Measurements from ENCODE around the gene PIGL. TPM values are rescaled to one million over a fixed set of nuclear protein-coding genes. Genes with fewer than 3 reads are reported as not detected.
"Not testable (repeated sequence)": the region's sequence is repeated elsewhere in the genome, so short reads cannot be mapped to it uniquely, and the experiment has no call there.

Gene PIGL
- total and polyA plus RNA-seq, 10 donors, result 14.5 to 81.9 (median 59.6) TPM

DNA sequence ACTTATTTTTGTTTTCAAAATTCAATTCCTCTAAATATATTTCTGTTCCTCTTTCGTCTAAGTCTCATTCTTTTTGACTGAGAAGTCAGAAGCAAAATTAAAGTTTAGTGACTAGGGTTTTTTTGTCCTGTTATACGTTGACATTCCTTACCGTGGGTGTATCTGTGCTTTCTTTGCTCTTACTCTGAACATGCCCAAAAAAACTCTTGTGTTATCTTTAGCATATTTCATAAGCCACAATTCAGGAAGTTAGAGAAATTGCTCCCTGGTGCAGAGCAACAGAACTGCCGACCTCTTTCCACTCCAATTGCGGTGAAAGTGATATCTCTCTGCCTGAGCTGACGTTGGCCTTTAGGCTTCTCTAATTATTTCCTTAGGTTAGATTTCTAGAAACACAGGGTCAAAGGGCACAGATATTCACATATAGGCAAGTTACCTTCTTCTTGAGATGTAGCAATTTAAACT, 70.6 kb downstream of the PIGL start:
- no peaks in the 10 kb centered on the region for H3K9me3 ChIP-seq
- 9 to 17% (median 10%) methylated on average over 6 of the region's 6 CpGs for WGBS, 5 donors
- H3K4me3 ChIP-seq, result peak overlapping the region in 2 of 8 donors; percentile 16 to 52
- peaks cover 0 to 11% (median 0%) of the 10 kb centered on the region in 6 donors for H3K36me3 ChIP-seq
- no peaks in the 10 kb centered on the region for H3K27me3 ChIP-seq (replicated peaks in 1 of 7)
- no peak for DNase-seq
- H3K4me1 ChIP-seq, result peaks cover 37 to 77% (median 56%) of the 10 kb centered on the region in 6 donors
- peak in 1 of 3 donors; percentile 66 for TF ChIP-seq POLR2AphosphoS5 (IDR thresholded peaks at IDR 0.05)
- TF ChIP-seq, protein P1, sequence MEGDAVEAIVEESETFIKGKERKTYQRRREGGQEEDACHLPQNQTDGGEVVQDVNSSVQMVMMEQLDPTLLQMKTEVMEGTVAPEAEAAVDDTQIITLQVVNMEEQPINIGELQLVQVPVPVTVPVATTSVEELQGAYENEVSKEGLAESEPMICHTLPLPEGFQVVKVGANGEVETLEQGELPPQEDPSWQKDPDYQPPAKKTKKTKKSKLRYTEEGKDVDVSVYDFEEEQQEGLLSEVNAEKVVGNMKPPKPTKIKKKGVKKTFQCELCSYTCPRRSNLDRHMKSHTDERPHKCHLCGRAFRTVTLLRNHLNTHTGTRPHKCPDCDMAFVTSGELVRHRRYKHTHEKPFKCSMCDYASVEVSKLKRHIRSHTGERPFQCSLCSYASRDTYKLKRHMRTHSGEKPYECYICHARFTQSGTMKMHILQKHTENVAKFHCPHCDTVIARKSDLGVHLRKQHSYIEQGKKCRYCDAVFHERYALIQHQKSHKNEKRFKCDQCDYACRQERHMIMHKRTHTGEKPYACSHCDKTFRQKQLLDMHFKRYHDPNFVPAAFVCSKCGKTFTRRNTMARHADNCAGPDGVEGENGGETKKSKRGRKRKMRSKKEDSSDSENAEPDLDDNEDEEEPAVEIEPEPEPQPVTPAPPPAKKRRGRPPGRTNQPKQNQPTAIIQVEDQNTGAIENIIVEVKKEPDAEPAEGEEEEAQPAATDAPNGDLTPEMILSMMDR (IDR thresholded peaks at IDR 0.05 in 8 of 11, conservative IDR thresholded peaks at IDR 0.05 in 3 of 11), result peak in 2 of 11 experiments; percentile 8 to 27
- no peak for TF ChIP-seq POLR2A (IDR thresholded peaks at IDR 0.05)
- peak overlapping the region; percentile 75 to 94 (median 90) for H3K27ac ChIP-seq
- intact Hi-C loops (cut with DNase I; ENCODE audit: low total_unique reads), result no loop called here

DNA sequence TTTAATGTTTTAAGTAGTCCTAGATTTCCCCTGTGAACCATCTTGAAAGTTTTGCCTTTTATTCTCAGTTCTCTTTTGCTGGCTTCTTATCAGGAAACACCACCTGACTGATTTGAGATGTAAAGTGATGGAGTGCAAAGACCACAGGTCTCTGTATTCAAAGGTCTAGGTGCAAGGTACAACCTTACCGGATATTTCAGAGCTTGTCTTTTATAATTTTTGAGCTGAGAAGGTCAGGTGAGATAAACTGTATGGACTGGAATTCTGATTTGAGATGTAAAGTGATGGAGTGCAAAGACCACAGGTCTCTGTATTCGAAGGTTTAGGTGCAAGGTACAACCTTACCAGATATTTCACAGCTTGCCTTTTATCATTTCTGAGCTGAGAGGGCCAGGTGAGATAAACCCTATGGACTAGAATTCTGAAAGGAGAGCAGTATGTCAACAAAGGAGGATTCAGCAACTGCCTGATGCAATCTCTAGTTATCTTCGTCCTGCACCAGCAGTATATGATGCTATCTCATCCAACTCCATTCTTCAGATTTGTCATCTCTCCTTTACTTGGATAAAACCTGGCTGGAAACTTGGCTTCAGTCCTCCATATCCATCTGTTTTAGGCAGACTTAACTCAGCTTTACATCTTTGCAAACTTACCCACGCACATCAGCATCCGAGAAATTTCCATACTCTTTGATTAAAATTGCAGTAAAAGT, 72.0 kb downstream of the PIGL start:
- 80 to 87% (median 84%) methylated on average over 5 of the region's 5 CpGs for WGBS, 5 donors

DNA sequence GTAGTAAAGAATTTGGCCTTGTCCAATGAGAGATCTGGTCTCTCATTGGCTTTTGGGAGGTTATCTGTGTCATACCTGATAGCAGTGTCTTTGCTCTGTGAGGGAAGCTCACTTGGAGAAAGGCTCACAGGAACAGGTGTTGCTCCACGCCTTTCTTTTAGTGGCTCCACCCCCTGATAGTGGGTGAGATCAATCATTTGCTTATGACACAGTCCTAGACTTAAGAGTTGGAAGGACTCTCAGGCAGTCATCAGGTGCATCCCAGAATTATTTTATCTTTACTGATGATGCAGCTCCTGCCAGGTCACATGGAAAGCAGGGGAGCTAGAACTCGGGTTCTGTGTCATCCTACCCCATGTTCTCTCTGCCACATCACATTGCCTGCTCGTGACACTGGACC, 76.9 kb downstream of the PIGL start:
- no peak overlapping the region for H3K4me3 ChIP-seq
- no peak overlapping the region for H3K27ac ChIP-seq
- H3K27me3 ChIP-seq (replicated peaks in 1 of 7), result no peaks in the 10 kb centered on the region
- no peak for TF ChIP-seq POLR2AphosphoS5 (IDR thresholded peaks at IDR 0.05)
- TF ChIP-seq, protein P1 (IDR thresholded peaks at IDR 0.05 in 8 of 11, conservative IDR thresholded peaks at IDR 0.05 in 3 of 11), result no peak
- DNase-seq, result no peak
- H3K4me1 ChIP-seq, result peaks cover 0 to 20% (median 12%) of the 10 kb centered on the region in 6 donors
- whole genome bisulfite sequencing, 5 donors, result 90 to 96% (median 92%) methylated on average over 3 of the region's 3 CpGs
- H3K36me3 ChIP-seq, result no peaks in the 10 kb centered on the region
- H3K9me3 ChIP-seq, result no peaks in the 10 kb centered on the region
- intact Hi-C loops (cut with DNase I; ENCODE audit: low total_unique reads), result no loop called here

More for the DNA sequence above, 72.0 kb downstream of the PIGL start:
- intact Hi-C loops (cut with DNase I; ENCODE audit: low total_unique reads), result no loop called here
- Histone ChIP-seq H3K4me3 (no peak overlapping the region), H3K9me3 (no peaks in the 10 kb centered on the region), H3K27me3 (replicated peaks in 1 of 7) (no peaks in the 10 kb centered on the region), H3K27ac (peak overlapping the region; percentile 75 to 94 (median 90)), H3K36me3 (peaks cover 0 to 9% (median 0%) of the 10 kb centered on the region in 6 donors), H3K4me1 (peaks cover 37 to 69% (median 56%) of the 10 kb centered on the region in 6 donors)
- DNase-seq, result no peak
- TF ChIP-seq POLR2AphosphoS5 (IDR thresholded peaks at IDR 0.05), result no peak
- TF ChIP-seq, protein P1 (IDR thresholded peaks at IDR 0.05 in 8 of 11, conservative IDR thresholded peaks at IDR 0.05 in 3 of 11), result no peak
- TF ChIP-seq POLR2A (IDR thresholded peaks at IDR 0.05), result no peak

DNA sequence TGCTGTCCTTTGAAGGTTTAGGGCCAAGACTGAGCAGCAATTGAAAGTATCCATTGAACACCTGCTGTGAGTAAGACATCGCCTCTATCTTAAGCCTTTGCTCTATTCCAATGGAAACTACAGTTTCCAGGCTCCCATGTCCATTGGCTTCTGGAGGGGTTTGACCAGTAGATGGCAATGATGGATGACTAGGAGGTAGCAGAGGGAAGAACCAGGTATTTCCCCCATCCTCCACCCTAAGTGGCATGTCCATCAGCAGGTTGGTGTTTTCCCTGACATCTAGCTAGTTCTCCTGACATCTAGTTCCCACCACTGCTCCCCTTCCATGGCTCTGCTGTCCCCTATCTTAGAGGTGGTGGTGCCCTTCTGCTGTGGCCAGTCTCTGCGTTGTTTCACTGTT, 77.5 kb downstream of the PIGL start:
- intact Hi-C loops (cut with DNase I; ENCODE audit: low total_unique reads), result no loop called here
- Histone ChIP-seq H3K4me1 (peaks cover 0 to 14% (median 7%) of the 10 kb centered on the region in 6 donors), H3K27ac (no peak overlapping the region), H3K4me3 (no peak overlapping the region), H3K36me3 (peaks cover 0 to under 1% (median 0%) of the 10 kb centered on the region in 6 donors), H3K9me3 (no peaks in the 10 kb centered on the region), H3K27me3 (replicated peaks in 1 of 7) (no peaks in the 10 kb centered on the region)
- TF ChIP-seq, protein P1 (IDR thresholded peaks at IDR 0.05 in 8 of 11, conservative IDR thresholded peaks at IDR 0.05 in 3 of 11), result no peak
- TF ChIP-seq POLR2A (IDR thresholded peaks at IDR 0.05) (no peak), POLR2AphosphoS5 (IDR thresholded peaks at IDR 0.05) (no peak)
- no peak for DNase-seq
- WGBS, 5 donors, result 89 to 98% (median 93%) methylated on average over 2 of the region's 2 CpGs

DNA sequence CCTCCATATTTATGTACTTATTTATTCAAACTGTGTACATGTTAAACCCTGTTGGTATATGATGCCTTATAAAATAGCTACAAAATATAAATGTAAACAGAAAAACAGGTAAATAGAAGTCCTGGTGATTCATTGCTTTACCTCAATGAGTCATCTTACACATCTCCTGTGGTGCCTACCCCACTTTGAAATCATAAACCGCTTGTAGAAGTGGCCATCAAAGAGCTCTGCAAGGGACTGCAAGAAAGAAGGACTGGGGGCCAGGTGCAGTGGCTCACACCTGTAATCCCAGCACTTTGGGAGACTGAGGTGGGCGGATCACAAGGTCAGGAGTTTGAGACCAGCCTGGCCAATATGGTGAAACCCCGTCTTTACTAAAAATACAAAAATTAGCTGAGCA, 79.1 kb downstream of the PIGL start:
- H3K4me1 ChIP-seq; H3K9me3 ChIP-seq; intact Hi-C loops (cut with DNase I; ENCODE audit: low total_unique reads); H3K4me3 ChIP-seq; DNase-seq; H3K27ac ChIP-seq; H3K27me3 ChIP-seq (replicated peaks in 1 of 7): not testable (repeated sequence)
- H3K36me3 ChIP-seq, result peaks cover 0 to 16% (median 0%) of the 10 kb centered on the region in 6 donors
- WGBS, 5 donors, result 87 to 93% (median 89%) methylated on average over 3 of the region's 3 CpGs

All from spleen (tissue), 11 donors.